KOPT-K1 (cell line): ENCODE results near the gene CFAP61.
"Not testable (repeated sequence)": the region's sequence is repeated elsewhere in the genome, so short reads cannot be mapped to it uniquely, and the experiment has no call there.

Experiments
- H3K27ac ChIP-seq: fragments of 200-600 bp; sonication (generic); 2 replicates; pipeline ENCODE4 v1.5.1; 2016; ENCODE audit warnings: antibody characterized with exemption, mild to moderate bottlenecking, low read depth, low read length; ENCODE audit not compliant: poor library complexity, severe bottlenecking
- H3K36me3 ChIP-seq: fragments of 200-600 bp; sonication (generic); 2 replicates; pipeline ENCODE4 v1.5.1; 2017; ENCODE audit warnings: antibody characterized with exemption, mild to moderate bottlenecking, low read length, moderate library complexity; ENCODE audit not compliant: insufficient read depth
- H3K9me3 ChIP-seq: fragments of 200-600 bp; sonication (generic); 2 replicates; pipeline ENCODE4 v1.5.1; 2017; ENCODE audit warnings: antibody characterized with exemption, low read length, mild to moderate bottlenecking; ENCODE audit not compliant: insufficient read depth, poor library complexity, severe bottlenecking

The CFAP61 gene, protein sequence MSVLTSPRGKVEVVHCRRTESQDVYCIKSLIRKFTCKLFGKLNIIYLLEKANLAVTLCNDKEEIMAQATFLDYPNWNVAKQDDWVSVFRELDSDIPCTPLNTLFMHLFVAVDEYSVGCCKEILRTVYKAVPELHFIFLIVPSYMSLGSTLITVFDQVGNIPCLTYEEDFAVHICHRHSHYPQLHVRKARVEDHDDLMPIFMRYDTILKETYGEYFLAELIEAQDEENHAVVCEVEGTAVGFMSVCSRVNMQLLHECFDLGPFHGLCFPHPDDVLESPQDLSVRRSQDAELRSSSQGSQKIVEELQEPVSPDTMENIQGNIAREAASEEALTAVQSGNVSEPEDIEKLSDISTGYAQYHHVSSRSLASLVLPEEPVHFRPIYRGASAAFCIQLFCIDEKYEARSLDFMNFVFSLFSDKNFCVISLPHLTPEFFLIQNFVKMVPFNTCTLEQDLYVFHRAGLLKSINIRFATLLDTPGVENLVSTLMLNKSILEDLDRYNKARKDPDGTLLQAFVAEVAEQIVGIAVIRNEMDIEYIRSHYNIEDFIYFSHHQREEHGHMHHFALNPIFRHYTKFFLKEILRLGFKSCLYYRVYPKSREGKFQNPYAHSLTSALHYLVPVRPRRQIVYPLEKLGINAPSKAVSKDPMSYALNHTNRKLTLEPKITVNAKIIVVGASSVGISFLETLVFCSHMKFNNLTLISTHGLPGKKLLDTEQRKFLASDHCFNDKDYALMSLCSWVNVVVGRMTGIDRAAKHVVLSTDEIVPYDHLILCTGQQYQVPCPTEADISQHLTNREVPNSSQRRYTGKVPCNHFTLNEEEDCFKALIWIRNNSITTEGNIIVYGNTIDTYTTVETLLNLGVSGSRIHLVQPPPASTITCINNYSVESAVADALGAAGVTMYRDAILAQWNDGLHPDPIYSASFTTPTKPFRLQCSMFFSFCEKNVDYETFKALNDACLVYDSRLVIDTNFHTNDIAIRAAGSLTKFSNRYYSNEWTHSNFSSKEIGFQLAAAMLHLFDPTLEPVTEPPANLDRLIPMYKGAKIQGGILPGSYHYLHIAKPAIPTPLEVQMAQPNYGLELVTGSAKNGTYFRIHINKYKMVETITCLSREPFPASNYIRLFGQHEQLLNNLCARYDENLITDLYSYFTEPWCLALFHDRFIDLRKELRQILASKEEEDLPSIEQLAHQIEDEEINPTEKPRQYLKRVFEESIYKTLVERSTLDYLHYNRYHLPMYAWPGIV

DNA sequence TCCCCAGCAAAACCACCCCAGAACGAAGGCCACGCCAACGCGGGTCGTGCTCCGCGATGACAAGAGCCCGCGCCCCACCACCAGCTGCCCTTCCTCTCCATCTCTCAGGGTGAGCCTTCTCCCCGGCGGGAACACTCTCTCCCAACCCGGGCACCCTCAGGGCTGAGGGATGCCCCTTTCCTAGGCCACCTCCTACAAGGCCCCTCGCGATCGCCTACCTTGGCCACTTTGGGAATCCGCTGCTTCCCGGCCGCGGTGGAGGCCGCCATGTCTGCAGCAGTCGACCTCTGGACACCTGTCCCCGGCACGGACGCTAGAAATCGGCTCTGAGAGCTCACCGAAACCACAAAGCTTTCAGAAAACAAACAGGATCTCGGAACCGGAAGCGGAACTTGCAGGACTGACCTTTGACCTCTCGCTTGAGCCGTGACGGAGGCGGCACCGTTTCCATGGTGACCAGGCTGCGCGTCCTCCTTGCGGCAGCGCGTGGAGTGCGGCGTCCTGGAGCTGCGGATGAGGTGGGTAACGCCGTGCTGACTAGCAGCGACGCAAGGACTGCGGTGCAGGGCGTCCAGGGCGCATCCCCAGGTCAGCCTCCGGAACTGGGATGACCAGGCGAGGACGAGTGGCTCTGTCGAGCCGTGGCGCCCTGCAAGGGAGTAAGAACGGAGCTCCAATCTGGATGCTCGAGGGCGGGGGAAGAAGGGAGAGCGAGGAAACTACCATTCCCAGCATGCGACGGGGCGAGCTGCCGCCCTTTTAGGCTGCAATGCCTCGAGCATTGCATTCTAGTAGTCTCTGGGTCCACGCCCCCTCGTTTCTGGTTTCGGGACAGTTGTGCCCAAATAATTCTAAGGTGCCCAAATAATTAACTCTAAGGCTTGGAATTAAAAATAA is at the start of gene CFAP61, which contains the start of gene CRNKL1:
TSS of gene CFAP61 (plus strand) at position 459 of the 897 bp plus-strand sequence. CDS start 4,122 bp downstream, outside the sequence.
TSS of gene CRNKL1 (minus strand) at position 393 of the 897 bp plus-strand sequence. CDS start at position 269, 124 bp downstream.
- Histone ChIP-seq H3K27ac (peak within 1 kb of the TSS; percentile 72), H3K9me3 (no peaks in the 10 kb centered on the region), H3K36me3 (peaks cover 36% of the 10 kb centered on the region)

DNA sequence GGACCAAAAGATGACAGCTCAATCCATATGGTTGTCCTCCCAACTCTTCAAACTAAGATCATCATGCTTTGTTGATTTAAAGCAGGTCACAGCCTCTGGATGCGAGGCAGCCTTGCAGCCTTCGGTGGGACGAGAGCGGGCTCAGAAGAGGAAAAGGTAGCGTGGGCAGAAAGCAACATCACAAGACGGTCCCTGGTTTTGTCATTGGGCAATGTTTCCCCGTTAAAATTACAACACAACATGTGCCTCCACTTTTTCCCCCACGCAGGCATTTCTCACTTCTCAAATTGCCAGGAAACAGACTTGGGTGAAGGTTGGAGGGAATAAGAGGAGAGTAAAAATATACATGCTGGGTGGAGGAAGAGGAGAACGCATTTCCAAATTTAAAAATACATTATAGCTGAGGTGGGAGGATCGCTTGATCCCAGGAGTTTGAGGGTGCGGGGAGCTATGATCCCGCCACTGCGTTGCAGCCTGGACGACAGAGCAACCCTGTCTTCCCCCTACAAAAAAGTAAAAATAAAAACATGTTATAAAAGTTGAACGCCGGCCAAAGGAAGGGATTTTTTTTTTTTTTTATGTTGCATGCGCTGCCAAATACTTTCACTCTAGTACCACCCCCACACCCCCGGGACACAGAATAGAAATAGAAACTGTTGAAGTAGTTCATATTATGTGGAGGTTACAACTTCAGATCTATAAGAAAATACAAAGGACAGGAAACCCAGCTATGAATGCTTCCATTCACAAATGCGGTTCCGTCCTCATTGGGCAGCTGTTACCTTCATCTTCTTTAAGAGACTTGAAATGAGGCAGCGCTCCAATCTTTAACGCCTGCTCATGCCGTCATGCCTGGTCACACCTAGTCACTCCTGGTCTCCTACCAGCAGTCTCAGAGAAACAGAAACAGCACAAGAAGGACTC is 49.0 kb upstream of the CFAP61 start:
- no peak overlapping the region for H3K27ac ChIP-seq
- H3K9me3 ChIP-seq: no peaks in the 10 kb centered on the region
- H3K36me3 ChIP-seq: no peaks in the 10 kb centered on the region

DNA sequence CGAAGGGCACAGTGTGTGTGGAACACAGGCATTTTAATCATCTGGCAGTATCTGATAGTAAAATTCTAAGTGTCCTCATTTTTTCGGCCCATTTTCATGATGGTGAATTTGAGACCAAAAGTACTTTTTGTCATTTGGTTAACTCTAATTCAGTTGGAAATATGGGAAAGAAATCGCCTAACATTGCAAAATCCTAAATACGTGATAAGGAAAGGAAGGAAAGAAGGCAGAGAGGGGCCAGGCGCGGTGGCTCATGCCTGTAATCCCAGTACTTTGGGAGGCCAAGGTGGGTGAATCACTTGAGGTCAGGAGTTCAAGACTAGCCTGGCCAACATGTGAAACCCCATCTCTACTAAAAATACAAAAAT is 48.4 kb upstream of the CFAP61 start:
- not testable (repeated sequence) for H3K9me3 ChIP-seq, H3K36me3 ChIP-seq, H3K27ac ChIP-seq

DNA sequence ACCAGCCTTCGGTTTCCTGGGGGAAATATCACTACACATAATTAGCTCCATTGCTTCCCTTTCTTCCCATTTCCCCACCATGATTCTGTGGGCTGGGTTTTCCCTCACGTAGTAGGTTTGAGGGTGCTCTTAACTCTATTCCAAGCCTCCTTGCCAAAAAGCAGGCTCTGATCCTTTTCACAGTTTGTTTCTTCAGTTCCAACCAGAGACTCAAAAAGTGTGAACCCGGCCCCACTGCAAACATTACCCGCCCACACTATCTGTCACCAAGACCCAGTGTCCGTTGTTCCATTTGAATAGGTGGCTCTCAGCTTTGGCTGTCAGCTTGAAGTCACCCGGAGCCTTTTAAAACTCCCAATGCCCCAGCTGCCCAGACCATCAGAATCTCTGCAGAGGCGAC is 47.0 kb upstream of the CFAP61 start:
- no peak overlapping the region for H3K27ac ChIP-seq
- H3K9me3 ChIP-seq: no peaks in the 10 kb centered on the region
- no peaks in the 10 kb centered on the region for H3K36me3 ChIP-seq

DNA sequence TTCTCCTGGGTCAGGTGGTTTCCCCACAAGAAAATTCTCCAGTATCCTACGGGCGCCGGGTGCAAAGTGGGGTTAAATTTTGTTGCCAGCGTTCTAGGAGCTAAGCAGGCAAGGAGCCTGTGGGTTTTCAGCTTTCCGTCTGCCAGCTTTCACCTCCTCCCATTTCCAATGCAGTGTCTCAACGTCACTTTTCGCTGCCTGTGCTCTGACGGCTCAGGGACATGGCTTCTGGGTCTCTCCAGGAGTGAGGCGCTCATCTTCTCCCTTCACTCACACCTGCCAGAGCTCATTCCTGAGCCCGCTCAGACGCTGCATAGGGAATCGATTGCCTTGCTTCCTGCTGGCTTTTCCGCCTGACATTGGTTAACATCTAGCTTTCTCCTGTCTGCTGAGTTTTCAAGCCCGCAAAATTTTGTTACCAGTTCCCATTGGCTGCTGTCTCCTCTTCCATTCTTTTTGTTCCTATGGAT is 42.5 kb upstream of the CFAP61 start:
- Histone ChIP-seq H3K27ac (no peak overlapping the region), H3K9me3 (no peaks in the 10 kb centered on the region), H3K36me3 (no peaks in the 10 kb centered on the region)

DNA sequence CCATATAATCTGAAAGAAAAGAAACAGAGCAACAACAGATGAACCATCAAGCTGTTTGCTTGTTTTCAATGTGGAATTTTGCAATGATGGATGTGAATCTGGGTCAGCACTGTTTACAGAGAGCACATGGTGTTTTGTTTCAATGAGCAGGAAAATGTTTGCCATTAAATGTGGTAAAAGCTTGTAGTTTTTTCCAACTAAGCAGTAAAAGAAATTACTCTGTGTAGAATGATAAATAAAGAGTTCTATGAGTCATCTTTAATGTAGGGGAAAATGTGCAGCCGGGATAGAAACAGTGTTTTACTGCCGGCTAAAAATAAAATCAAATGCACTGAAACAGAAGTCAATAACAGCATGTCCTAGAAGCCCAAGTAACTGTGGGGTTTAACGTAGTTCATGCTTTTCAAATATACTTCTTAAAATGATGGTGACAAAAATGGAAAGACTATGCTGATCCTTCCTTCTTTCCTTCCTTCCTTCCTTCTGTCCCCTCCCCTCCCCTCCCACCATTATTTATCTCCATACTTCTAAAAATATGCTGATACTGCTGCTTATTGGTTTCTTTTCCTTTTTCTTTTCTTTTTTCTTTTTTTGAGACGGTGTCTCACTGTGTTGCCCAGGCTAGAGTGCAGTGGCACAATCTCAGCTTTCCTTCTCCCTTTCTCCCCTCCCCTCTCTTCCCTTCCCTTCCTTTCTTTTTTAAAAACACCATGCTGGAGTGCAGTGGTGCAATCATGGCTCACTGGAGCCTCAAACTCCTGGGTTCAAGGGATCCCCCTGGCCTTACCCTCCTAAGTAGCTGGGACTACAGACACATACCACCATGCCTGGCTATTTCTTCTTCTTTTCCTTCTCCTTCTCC is 41.5 kb upstream of the CFAP61 start:
- Histone ChIP-seq H3K27ac (no peak overlapping the region), H3K9me3 (no peaks in the 10 kb centered on the region), H3K36me3 (no peaks in the 10 kb centered on the region)

DNA sequence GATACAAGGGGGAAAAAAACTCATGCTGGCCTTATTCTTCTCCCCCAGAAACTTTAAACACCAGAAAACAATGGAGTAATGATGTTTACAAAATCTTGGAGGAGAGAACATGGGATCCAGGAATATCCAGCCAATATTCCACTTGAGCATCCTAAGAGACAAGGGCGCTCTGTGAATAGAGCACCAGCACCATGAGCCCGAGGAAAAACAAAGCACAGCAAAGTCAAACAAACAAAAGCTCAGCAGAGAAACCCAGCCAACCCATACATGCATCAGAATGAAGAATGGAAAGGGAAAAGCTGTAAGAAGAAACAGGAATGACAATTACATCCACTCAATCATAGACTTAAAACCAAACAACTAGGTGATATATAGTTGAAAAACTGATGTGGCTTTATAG is 39.8 kb upstream of the CFAP61 start:
- Histone ChIP-seq H3K27ac (no peak overlapping the region), H3K36me3 (no peaks in the 10 kb centered on the region), H3K9me3 (no peaks in the 10 kb centered on the region)

DNA sequence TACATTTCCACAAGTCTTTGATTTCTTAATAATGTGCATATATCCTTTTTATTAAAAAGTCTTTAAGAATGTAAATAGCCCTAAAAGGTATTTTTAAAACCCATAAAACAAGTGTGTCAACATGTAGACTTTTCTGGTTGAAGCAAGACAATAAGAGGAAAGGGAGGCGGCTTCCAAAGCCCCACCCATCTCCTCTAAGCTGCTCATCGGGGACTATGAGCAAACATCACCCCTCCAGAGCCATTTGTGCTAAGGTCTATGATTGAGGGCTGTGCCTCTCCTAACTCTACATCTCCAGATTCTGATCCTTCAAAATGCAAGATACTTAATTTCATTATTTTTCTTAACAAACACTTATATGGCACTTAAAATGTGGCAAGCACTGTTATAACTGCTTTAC is 37.7 kb upstream of the CFAP61 start:
- H3K27ac ChIP-seq: no peak overlapping the region
- H3K36me3 ChIP-seq: peaks cover 10% of the 10 kb centered on the region
- H3K9me3 ChIP-seq: no peaks in the 10 kb centered on the region

DNA sequence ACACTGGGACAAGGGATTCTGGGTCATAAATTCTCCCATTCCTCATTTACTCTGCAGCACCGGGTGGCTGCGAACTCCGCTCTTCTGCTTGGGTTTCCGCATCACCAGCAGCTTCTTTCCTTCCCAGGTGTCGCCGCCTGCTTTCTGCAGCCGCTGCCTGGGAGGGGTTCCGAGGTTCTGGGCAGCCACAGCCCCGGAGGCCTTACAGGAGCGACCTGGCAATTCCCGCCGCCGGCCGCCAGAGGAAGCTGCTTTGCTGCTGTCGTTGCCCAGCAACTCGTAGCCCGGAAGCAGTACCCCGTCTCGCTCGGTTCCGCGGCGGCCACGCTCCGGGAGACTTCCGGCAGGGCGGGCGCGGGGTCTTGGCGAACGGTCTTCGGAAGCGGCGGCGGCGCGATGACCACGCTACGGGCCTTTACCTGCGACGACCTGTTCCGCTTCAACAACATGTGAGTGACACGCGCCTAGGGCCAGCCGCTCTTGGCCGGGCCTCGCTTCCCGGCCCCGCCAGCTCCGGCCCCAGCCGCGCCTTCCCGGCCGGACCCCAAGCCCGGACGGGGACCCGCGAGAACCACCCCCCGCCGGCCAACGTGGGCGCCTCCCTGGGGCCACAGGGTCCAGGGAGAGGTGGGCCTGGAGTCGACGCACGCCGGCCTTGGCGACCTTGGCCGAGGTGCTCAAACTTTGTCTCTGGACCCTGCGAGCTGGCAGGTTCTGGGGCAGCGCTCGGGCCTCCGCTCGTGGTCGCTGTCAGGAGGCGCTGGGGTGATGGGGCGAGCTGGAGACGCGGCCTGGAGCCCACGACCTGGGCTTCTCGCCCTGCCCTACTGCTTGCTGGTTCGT is 35.1 kb upstream of the CFAP61 start, which contains the start of gene NAA20:
TSS of gene NAA20 (plus strand) at position 362 of the 843 bp plus-strand sequence. CDS start at position 397, 35 bp downstream.
- no peaks in the 10 kb centered on the region for H3K9me3 ChIP-seq
- H3K27ac ChIP-seq: peak within 1 kb of the TSS; percentile 67

DNA sequence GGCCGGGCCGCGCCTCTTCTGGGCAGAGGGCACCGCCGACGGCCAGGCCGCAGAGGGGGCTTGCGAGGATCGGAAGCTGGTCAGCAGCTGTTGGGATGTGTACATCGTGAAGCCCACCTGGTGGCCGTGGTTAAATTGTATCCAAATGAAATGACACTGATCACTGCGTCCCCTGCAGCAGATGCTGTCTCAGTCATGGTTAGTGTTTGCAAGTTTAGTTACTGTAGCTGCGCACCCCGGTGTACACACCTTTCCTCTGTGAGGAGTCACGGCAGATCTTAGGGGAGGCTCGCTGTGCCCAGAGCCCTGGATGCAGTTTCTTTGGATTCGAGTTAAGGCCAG is 34.5 kb upstream of the CFAP61 start:
- Histone ChIP-seq H3K36me3 (peaks cover 34% of the 10 kb centered on the region), H3K27ac (peak overlapping the region; percentile 67)

More for the DNA sequence above, 35.1 kb upstream of the CFAP61 start, which contains the start of gene NAA20:
- peaks cover 28% of the 10 kb centered on the region for H3K36me3 ChIP-seq

DNA sequence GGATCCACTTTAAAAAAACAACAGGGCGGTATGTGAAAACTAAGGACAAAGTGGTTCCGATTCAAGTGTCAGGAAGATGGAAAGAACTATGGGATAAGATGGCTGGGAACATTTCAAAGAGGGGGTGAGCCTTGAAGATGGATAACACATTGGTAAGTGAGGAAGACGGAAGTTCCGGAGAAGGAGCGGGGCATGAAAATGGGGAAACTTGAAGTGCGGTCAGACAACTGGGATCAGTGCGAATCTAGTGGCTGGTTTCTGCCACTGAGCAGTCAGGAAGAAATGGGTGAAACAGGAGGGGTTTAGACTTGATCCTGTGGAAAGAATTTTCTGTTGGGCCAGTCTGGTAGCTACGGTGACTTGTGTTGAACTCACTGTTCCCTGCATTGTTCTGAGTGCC is 34.0 kb upstream of the CFAP61 start:
- H3K27ac ChIP-seq: no peak overlapping the region
- peaks cover 40% of the 10 kb centered on the region for H3K36me3 ChIP-seq
- H3K9me3 ChIP-seq: no peaks in the 10 kb centered on the region

More for the DNA sequence above, 34.5 kb upstream of the CFAP61 start:
- H3K9me3 ChIP-seq: no peaks in the 10 kb centered on the region

DNA sequence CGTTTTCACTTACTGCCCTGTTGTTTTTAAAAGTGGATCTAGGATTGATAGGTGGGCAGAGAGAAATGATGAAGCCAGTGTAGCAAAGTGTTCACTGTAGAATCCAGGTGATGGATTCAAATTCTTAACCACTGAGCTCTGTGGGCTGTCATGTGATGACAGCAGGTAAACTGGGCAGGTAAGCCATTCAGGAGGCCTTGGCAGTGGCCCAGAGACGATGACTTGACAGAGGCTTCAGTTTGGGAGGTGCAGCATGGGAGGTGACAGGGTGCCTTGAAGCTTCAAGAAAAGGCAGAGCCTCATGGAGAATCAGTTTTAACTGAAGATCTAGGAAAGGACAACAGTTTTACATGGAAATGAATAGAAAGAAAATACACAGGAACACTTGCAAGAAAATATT is 33.2 kb upstream of the CFAP61 start:
- no peaks in the 10 kb centered on the region for H3K9me3 ChIP-seq
- H3K27ac ChIP-seq: no peak overlapping the region
- peaks cover 47% of the 10 kb centered on the region for H3K36me3 ChIP-seq
